Smooth muscle cell (in vitro differentiated cells): ENCODE data around the gene CMTM2. TPM values are rescaled to one million over a fixed set of nuclear protein-coding genes. Genes with fewer than 3 reads are reported as not detected.

Source experiments
- DNase-seq: peaks from one replicate; lab custom pipeline; 2025; ENCODE audit not compliant: unreplicated experiment; lab: John Stamatoyannopoulos, UW
- H2AFZ ChIP-seq: fragments of 200-600 bp; sonication (generic); 2 replicates; pipeline ENCODE4 v1.6.0; 2016; ENCODE audit warnings: antibody characterized with exemption, low read depth, mild to moderate bottlenecking
- H3F3A ChIP-seq: fragments of 200-600 bp; sonication (generic); 2 replicates; pipeline ENCODE4 v1.6.0; 2017; ENCODE audit warnings: antibody characterized with exemption, low read depth
- H3K27ac ChIP-seq: fragments of 200-600 bp; sonication (generic); 2 replicates; pipeline ENCODE4 v1.5.1; 2016; ENCODE audit warnings: low read depth, mild to moderate bottlenecking
- H3K27me3 ChIP-seq: fragments of 200-600 bp; sonication (generic); 2 replicates; pipeline ENCODE4 v1.6.1; 2016; ENCODE audit warnings: low read depth, mild to moderate bottlenecking
- H3K36me3 ChIP-seq: fragments of 200-600 bp; sonication (generic); 2 replicates; pipeline ENCODE4 v1.5.1; 2016; ENCODE audit warnings: low read depth
- H3K4me1 ChIP-seq: fragments of 200-600 bp; sonication (generic); 2 replicates; pipeline ENCODE4 v1.5.1; 2016; ENCODE audit warnings: low read depth
- H3K4me2 ChIP-seq: fragments of 200-600 bp; sonication (generic); 2 replicates; pipeline ENCODE4 v1.6.0; 2016; ENCODE audit warnings: mild to moderate bottlenecking
- H3K4me3 ChIP-seq: fragments of 200-600 bp; sonication (generic); 2 replicates; pipeline ENCODE4 v1.5.1; 2016; ENCODE audit warnings: mild to moderate bottlenecking
- H3K79me2 ChIP-seq: fragments of 200-600 bp; sonication (generic); 2 replicates; pipeline ENCODE4 v1.6.0; 2016; ENCODE audit warnings: low read depth, mild to moderate bottlenecking
- H3K9ac ChIP-seq: fragments of 200-600 bp; sonication (generic); 2 replicates; pipeline ENCODE4 v1.6.0; 2016; ENCODE audit warnings: low read depth
- H3K9me3 ChIP-seq: fragments of 200-600 bp; sonication (generic); replicated peaks from 2 replicates; pipeline ENCODE4 v1.5.1; 2016; ENCODE audit warnings: low read depth
- H4K20me1 ChIP-seq: fragments of 200-600 bp; sonication (generic); 2 replicates; pipeline ENCODE4 v1.6.0; 2016; ENCODE audit warnings: low read depth
- CTCF ChIP-seq: fragments of 200-600 bp; sonication (generic); IDR thresholded peaks from 2 replicates; pipeline ENCODE4 v1.5.1; 2017; ENCODE audit warnings: borderline replicate concordance, mild to moderate bottlenecking, antibody characterized with exemption; ENCODE audit not compliant: insufficient read depth, poor library complexity, severe bottlenecking
- WGBS: methylation state at CpG from one replicate; pipeline ENCODE4 v1.1.7; 2016; ENCODE audit warnings: low lambda C conversion rate; 5-methylcytosine and 5-hydroxymethylcytosine counted together
- polyA plus RNA-seq: library from polyadenylated mRNA; unstranded; fragments of >200 nt; fragmentation: Nextera tagmentation; extraction: Ambion mirVana; gene quantifications from 2 replicates; pipeline ENCODE4 v1.2.1, GENCODE V29; 2016
- total RNA-seq: library from RNA; depleted of rRNA; stranded (reverse); fragments of >200 nt; gene quantifications from 2 replicates; pipeline ENCODE4 v1.2.3, GENCODE V29; 2014

CMTM2 gene
- total and polyA plus RNA-seq, 2 experiments from 2014 or later, result not detected

GRCh38 chr16:66598111-66598510 lies 18.8 kb downstream of the CMTM2 start:
- no peaks in the 10 kb centered on the region for H3K27me3 ChIP-seq
- WGBS, result 86% methylated on average over 3 of the region's 3 CpGs
- H2AFZ ChIP-seq, result no peak overlapping the region
- no peak overlapping the region for H3K4me3 ChIP-seq
- H3K79me2 ChIP-seq, result no peaks in the 10 kb centered on the region
- H3K9me3 ChIP-seq, result no peaks in the 10 kb centered on the region
- no peaks in the 10 kb centered on the region for H3K4me1 ChIP-seq
- H3F3A ChIP-seq, result no peaks in the 10 kb centered on the region
- no peak overlapping the region for H3K4me2 ChIP-seq
- TF ChIP-seq CTCF, result no peak
- no peak for DNase-seq
- no peak overlapping the region for H3K9ac ChIP-seq
- H4K20me1 ChIP-seq, result no peaks in the 10 kb centered on the region
- no peaks in the 10 kb centered on the region for H3K36me3 ChIP-seq
- no peak overlapping the region for H3K27ac ChIP-seq

- no peak for DNase-seq
- no peak for TF ChIP-seq CTCF
Measured at GRCh38 chr16:66599726-66600125, 20.5 kb downstream of the CMTM2 start.

GRCh38 chr16:66600477-66600876 lies 21.2 kb downstream of the CMTM2 start:
- Histone ChIP-seq H3K4me1 (no peaks in the 10 kb centered on the region), H3K36me3 (no peaks in the 10 kb centered on the region), H3K4me2 (no peak overlapping the region), H4K20me1 (no peaks in the 10 kb centered on the region), H3F3A (no peaks in the 10 kb centered on the region), H3K9ac (no peak overlapping the region), H3K4me3 (no peak overlapping the region), H3K27ac (no peak overlapping the region), H3K27me3 (no peaks in the 10 kb centered on the region), H3K9me3 (no peaks in the 10 kb centered on the region), H3K79me2 (peaks cover 8% of the 10 kb centered on the region), H2AFZ (no peak overlapping the region)
- 100% methylated on average over 1 of the region's 1 CpG for WGBS
- DNase-seq, result no peak
- no peak for TF ChIP-seq CTCF

More at GRCh38 chr16:66599726-66600125, 20.5 kb downstream of the CMTM2 start:
- H3K27me3 ChIP-seq, result no peaks in the 10 kb centered on the region
- H3K9me3 ChIP-seq, result no peaks in the 10 kb centered on the region
- peaks cover under 1% of the 10 kb centered on the region for H3K79me2 ChIP-seq
- H3K9ac ChIP-seq, result no peak overlapping the region
- 87% methylated on average over 4 of the region's 4 CpGs for WGBS
- H3K4me1 ChIP-seq, result no peaks in the 10 kb centered on the region
- no peak overlapping the region for H3K4me3 ChIP-seq
- no peak overlapping the region for H3K4me2 ChIP-seq
- H3F3A ChIP-seq, result no peaks in the 10 kb centered on the region
- H3K36me3 ChIP-seq, result no peaks in the 10 kb centered on the region
- no peaks in the 10 kb centered on the region for H4K20me1 ChIP-seq
- H3K27ac ChIP-seq, result no peak overlapping the region
- H2AFZ ChIP-seq, result no peak overlapping the region

GRCh38 chr16:66601471-66601870 lies 22.2 kb downstream of the CMTM2 start:
- DNase-seq, result no peak
- H3K27ac ChIP-seq, result no peak overlapping the region
- TF ChIP-seq CTCF, result no peak

More at GRCh38 chr16:66601471-66601870, 22.2 kb downstream of the CMTM2 start:
- H3K4me2 ChIP-seq, result no peak overlapping the region
- H3K9ac ChIP-seq, result no peak overlapping the region
- no peaks in the 10 kb centered on the region for H3K9me3 ChIP-seq
- no peaks in the 10 kb centered on the region for H3F3A ChIP-seq
- no peak overlapping the region for H2AFZ ChIP-seq
- no peak overlapping the region for H3K4me3 ChIP-seq
- H3K27me3 ChIP-seq, result no peaks in the 10 kb centered on the region
- peaks cover 8% of the 10 kb centered on the region for H3K4me1 ChIP-seq
- WGBS, result 90% methylated on average over 5 of the region's 5 CpGs
- H4K20me1 ChIP-seq, result peaks cover 10% of the 10 kb centered on the region
- H3K79me2 ChIP-seq, result peaks cover 15% of the 10 kb centered on the region
- no peaks in the 10 kb centered on the region for H3K36me3 ChIP-seq
